Measurements from ENCODE around the gene LUC7L3.

LUC7L3 gene

DNA sequence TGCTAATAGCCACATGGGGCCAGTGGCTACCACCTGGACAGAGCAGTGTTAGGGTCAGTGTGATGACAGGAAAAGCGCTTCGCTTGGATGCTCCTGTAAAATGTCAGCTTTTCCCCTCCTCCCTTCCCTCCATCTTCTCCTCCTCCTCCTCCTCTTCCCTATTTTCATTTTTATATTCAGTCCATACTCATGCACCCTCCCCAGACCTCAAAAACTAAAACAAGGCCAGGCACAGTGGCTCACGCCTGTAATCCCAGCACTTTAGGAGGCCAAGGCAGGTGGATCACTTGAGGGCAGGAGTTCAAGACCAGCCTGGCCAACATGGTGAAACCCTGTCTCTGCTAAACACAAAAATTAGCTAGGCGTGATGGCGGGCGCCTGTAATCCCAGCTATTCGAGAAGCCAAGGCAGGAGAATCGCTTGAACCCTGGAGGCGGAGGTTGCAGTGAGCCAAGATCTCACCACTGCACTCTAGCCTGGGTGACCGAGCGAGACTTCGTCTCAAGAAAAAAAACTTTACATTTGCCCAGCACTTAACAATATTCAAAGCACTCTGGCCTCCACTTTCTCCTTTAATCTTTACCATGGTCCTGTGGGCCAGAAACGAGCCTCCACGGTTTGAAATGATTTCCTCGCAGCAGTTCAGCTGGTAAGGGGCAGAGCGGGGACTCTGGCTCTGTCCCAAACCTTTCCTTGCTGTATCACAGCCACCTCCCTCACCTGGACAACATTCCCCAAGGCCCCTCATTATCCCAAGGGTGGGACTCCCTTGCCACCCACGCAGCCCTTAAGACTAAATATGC lies 33.5 kb upstream of the LUC7L3 start:
- in situ Hi-C loops (cut with MboI; ENCODE audit: low sequenced_read_pairs) = no loop called here

GRCh38 chr17:50686494-50687199 lies 32.8 kb upstream of the LUC7L3 start:
- in situ Hi-C loops (cut with MboI; ENCODE audit: low sequenced_read_pairs) = no loop called here

DNA sequence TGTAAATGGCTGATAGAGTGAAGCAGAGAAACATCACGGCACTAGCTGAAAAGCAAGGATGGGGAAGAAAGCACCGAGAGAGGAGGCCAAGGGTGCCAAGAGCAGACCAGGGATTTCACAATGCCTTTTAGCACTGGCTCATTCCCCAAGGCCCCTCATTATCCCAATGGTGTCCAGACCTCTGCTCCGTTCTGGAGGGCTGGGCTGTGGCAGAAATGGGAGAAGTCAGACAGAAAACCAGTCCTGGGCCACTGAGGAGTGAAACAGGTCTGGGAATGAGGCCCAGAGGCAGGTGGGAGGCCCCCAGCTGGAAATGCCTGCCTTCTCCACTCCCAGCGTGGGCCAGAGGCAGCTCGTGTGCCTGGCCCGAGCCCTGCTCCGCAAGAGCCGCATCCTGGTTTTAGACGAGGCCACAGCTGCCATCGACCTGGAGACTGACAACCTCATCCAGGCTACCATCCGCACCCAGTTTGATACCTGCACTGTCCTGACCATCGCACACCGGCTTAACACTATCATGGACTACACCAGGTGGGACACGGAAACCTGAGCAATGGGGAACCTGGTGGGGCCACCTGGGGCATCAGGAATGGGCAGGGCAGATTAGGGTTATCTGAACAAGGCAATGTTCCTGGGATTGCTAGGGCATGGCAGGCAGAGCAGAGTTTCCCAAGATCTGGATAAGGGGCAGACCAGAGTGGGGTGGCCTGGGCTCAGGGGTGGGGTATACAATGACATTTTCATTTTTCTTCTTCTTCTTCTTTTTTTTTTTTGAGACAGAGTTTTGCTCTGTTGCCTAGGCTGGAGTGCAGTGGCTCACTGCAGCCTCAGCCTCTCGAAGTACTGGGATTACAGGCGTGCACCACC lies 32.0 kb upstream of the LUC7L3 start:
- in situ Hi-C loops (cut with MboI; ENCODE audit: low sequenced_read_pairs) = no loop called here

- in situ Hi-C loops (cut with MboI; ENCODE audit: low sequenced_read_pairs) = no loop called here
Measured at GRCh38 chr17:50688245-50688644, 31.2 kb upstream of the LUC7L3 start.

GRCh38 chr17:50689251-50689650 lies 30.2 kb upstream of the LUC7L3 start:
- in situ Hi-C loops (cut with MboI; ENCODE audit: low sequenced_read_pairs) = no loop called here

GRCh38 chr17:50689956-50690886 lies 29.2 kb upstream of the LUC7L3 start:
- in situ Hi-C loops (cut with MboI; ENCODE audit: low sequenced_read_pairs) = no loop called here

DNA sequence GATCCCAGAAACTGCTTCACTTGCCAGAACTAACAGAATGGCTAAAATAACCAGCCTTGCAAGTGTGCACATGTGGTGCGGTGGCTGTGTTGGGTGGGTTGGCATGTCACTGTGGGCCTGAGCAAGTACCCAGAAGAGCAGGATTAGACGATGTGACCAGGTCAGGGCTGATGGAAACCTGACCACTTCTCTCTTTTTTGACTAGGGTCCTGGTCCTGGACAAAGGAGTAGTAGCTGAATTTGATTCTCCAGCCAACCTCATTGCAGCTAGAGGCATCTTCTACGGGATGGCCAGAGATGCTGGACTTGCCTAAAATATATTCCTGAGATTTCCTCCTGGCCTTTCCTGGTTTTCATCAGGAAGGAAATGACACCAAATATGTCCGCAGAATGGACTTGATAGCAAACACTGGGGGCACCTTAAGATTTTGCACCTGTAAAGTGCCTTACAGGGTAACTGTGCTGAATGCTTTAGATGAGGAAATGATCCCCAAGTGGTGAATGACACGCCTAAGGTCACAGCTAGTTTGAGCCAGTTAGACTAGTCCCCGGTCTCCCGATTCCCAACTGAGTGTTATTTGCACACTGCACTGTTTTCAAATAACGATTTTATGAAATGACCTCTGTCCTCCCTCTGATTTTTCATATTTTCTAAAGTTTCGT lies 28.4 kb upstream of the LUC7L3 start:
- in situ Hi-C loops (cut with MboI; ENCODE audit: low sequenced_read_pairs) = no loop called here

DNA sequence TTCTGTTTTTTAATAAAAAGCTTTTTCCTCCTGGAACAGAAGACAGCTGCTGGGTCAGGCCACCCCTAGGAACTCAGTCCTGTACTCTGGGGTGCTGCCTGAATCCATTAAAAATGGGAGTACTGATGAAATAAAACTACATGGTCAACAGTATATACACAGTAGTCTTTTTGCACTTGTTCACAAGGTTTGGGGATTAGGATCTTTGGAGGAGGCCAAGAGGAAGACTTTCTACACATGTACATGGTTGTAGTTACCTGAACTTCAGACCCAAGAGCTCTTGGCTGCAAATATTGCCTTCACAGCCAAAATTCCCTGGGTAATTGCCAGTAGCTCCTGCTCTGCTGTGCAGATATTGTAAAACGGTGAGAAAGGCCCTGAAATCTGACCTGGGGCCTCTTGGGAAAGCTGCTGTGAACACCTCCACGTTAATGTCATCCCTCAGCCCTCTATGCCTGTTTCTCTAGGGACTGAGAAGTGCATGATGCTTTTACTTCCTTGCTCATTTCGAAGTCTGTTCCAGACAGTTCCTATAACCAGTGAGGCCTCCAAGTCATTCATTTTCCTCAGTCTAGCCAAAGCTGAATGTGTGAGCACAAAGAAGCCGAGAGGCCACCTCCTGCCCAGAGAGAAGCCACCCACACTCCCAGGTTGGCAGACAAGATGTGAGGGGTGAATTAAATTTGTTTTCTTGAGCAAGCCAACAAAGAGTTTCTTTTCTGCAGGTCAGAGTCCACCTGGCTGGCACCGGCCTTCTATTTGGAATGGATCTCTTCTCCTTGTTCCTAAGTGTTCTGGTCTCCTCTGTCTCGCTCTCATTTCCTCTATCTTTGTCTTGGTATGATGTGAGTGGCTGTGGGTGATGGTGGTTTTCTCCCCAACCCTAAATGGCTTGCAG lies 27.6 kb upstream of the LUC7L3 start:
- in situ Hi-C loops (cut with MboI; ENCODE audit: low sequenced_read_pairs) = no loop called here

- in situ Hi-C loops (cut with MboI; ENCODE audit: low sequenced_read_pairs) = no loop called here
Measured at GRCh38 chr17:50692448-50693035, 26.9 kb upstream of the LUC7L3 start.

GRCh38 chr17:50693036-50693682 lies 26.2 kb upstream of the LUC7L3 start:
- in situ Hi-C loops (cut with MboI; ENCODE audit: low sequenced_read_pairs) = no loop called here

DNA sequence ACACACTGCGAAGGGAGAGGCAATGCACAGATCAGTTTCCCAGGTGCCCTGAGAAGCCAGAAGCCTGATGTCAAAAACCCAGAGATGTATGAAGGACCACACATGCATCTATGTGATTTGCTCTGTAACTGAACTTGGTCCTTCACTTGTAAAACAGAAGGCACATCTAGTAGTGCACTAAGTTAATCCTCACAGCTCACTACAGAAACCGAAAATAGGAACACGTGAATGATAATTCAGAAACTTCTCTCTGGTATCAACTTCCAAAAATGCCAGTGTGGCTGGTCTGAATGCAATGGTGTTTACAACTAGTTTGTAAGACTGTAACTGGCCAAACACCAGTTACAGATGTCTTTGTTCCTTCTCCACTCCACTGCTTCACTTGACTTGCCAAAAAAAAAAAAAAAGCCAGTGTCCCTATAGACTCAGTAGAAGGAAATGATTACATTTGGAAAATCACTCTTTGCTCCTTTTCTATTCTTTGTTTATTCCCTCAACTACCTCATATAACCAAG lies 23.0 kb upstream of the LUC7L3 start:
- in situ Hi-C loops (cut with MboI; ENCODE audit: low sequenced_read_pairs) = no loop called here

GRCh38 chr17:50697062-50697461 lies 22.3 kb upstream of the LUC7L3 start:
- in situ Hi-C loops (cut with MboI; ENCODE audit: low sequenced_read_pairs) = no loop called here

GRCh38 chr17:50697663-50698272 lies 21.6 kb upstream of the LUC7L3 start:
- in situ Hi-C loops (cut with MboI; ENCODE audit: low sequenced_read_pairs) = no loop called here

DNA sequence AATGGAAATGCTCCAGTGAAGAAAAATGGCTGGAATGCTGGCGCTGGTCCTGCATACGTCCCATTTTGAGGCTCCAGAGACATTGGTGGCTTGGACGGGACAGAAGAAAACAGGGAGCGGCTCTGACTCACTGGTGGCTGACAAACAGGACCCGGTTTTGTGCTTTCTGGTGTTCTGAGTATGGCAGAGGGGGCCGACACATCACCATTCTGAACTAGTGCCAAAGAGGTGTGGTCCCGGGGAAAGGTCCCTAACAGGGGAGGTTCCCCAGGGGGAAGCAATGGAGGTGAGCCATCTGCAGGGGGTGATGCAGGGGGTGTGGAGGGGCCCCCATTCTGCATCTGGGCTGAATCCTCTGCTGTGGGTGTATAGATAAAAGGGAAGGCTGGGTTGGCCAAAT lies 20.0 kb upstream of the LUC7L3 start:
- in situ Hi-C loops (cut with MboI; ENCODE audit: low sequenced_read_pairs) = no loop called here

DNA sequence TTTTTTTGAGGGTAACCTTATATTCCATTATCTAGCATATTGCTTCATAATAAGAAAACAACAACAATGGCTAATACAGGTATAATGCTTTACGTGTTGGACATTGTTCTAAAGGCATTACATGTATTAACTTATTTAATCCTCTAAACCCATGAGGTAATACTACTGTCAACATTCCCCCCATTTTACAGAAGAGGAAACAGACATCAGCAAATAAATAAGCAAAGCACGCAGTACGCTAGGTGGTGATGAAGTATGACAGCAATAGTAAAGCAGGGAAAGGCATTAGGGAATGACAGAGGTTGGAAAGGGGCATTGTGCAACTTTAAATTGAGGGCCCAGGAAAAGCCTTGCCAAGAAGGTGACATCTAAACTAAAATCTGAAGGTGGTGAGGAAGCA lies 16.2 kb upstream of the LUC7L3 start:
- in situ Hi-C loops (cut with MboI; ENCODE audit: low sequenced_read_pairs) = no loop called here

DNA sequence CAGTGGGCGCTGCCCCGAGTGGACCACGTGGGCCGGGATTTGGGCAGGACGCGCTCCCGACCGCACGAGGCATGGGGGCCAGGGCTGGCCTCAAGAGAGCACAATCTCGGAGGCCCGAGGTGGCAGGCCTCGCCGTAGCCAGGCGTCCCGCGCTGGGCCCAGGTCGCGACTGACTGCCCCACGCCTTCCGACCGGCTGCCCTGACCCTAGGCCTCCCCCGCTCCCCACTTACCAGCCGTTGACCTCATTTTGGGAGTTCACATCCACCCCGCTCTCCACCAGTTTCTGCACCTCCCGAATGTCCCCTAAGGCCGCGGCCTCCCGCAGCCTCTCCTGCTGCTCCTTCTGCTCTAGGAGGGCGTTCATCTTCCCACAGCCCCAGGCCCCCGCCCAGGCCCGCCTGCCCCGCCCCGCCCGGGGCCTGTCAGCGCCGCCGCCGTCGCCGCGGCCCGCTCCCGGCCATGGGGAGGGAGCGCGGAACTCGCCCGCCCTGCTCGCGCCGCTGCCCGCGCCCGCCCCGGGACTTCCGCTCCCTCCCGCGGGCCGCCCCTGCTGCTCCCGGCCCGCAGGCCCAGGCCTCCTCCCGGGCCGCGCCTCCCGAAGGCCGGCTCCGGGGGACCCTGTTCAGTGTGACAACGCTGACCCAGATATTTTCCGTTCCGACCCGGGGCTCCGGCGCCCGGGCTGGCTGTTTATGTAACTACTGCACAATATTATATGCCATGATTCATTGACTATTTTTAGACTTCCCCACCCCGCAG lies 11.9 kb upstream of the LUC7L3 start, which contains the start of gene ANKRD40:
TSS of gene ANKRD40 (minus strand) at position 626 of the 761 bp plus-strand sequence. CDS start at position 366, 260 bp downstream.
- in situ Hi-C loops (cut with MboI; ENCODE audit: low sequenced_read_pairs) = no loop called here

Data from HL-60/S4 treated with retinoic acid at 250 ng/mL for 4 days and 3 days (cell line).